ENCODE results near the gene PDIK1L.

- TF ChIP-seq CTCF (conservative IDR thresholded peaks at IDR 0.05; ENCODE audit: low read length): no peak
- no peak for TF ChIP-seq EZH2phosphoT487 (IDR thresholded peaks at IDR 0.05; ENCODE audit: borderline replicate concordance, low read depth, low read length)
Measured at GRCh38 chr1:26164861-26165842, 53.5 kb downstream of the PDIK1L start.

Measured in OCI-LY7 (cell line).